ENCODE measurements around the gene CD300H.
A peak's percentile ranks its signal among the peaks of the same experiment; 100 is the strongest.
"Not testable (repeated sequence)": the region's sequence is repeated elsewhere in the genome, so short reads cannot be mapped to it uniquely, and the experiment has no call there.

CD300H gene

GRCh38 chr17:74520016-74520434, 47.3 kb downstream of the CD300H start:
- H3K4me3 ChIP-seq (ENCODE audit: low read depth, low read length) = no peak overlapping the region
- TF ChIP-seq CTCF (IDR thresholded peaks at IDR 0.05; ENCODE audit: low read depth, low read length, missing control alignments) = no peak
- in situ Hi-C loops (cut with HindIII; ENCODE audit: low sequenced_read_pairs) = no loop called here
- DNase-seq (ENCODE audit: low read depth) = no peak

DNA sequence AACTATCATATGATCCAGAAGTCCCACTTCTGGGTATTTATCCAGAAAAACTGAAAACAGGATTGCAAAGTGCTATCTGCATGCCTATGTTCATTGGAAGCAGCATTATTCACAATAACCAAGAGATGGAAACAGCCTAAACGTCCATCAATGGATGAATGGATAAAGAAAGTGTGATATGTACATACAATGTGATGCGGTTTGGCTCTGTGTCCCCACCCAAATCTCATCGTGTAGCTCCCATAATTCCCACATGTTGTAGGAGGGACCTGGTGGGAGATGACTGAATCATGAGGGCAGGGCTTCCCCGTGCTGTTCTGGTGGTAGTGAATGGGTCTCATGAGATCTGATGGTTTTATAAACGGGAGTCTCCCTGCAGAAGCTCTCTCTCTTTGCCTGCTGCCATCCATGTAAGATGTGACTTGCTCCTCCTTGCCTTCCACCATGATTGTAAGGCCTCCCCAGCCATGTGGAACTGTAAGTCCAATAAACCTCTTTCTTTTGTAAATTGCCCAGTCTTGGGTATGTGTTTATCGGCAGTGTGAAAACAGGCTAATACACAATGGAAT, 48.8 kb downstream of the CD300H start:
- H3K4me3 ChIP-seq (ENCODE audit: low read depth, low read length); DNase-seq (ENCODE audit: low read depth); in situ Hi-C loops (cut with HindIII; ENCODE audit: low sequenced_read_pairs): not testable (repeated sequence)

DNA sequence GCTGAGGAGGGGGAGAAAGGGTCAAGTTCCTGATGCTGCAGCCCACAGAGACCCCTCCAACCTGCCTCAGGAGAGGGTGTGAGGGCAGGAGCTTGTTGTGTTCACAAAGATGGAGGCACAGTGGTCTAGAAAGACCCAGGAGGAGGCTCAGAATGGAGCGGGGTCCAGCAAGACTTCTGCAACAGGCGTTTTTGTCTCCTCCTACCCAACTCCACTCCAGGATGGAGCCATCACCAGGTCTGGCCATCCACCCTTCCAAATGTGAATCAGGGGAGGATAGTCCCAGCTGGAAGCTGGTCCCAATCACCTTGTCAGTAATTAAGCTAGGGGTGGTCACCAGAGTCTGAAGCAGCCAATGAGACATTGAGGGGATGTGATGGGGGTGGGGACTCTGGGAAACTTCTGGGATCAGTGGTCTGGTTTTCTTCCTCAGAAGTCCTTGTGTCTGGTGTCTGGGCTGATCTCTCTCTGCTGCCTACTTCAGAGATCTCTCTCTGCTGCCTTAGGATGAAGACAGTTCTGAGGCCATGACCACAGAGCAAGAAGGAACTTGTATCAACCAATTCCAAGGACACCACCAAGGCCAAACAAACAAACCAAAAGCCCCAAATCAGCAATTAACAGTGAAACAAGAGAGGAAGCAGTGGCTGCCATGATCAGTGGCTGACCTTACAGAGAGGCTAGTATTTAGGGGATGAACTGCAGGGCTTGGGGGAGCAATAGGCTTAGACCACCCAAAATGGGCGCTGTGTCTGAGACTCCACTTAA, 50.6 kb downstream of the CD300H start:
- no peak overlapping the region for H3K4me3 ChIP-seq (ENCODE audit: low read depth, low read length)
- in situ Hi-C loops (cut with HindIII; ENCODE audit: low sequenced_read_pairs) = no loop called here
- DNase-seq (ENCODE audit: low read depth) = no peak
- no peak for TF ChIP-seq CTCF (IDR thresholded peaks at IDR 0.05; ENCODE audit: low read depth, low read length, missing control alignments)

DNA sequence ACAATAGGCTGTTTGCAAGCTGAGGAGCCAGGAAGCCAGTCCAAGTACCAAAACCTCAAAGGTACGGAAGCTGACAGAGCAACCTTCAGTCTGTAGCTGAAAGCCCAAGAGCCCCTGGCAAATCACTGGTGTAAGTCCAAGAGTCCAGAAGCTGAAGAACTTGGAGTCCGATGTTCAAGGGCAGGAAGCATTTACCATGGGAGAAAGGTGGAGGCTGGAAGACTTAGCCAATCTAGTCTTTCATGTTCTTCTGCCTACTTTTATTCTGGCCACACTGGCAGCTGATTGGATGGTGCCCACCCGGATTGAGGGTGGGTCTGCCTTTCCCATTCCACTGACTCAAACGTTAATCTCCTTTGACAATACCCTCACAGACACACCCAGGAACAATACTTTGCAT, 51.4 kb downstream of the CD300H start:
- DNase-seq (ENCODE audit: low read depth) = no peak
- no peak overlapping the region for H3K4me3 ChIP-seq (ENCODE audit: low read depth, low read length)
- TF ChIP-seq CTCF (IDR thresholded peaks at IDR 0.05; ENCODE audit: low read depth, low read length, missing control alignments) = no peak
- in situ Hi-C loops (cut with HindIII; ENCODE audit: low sequenced_read_pairs) = no loop called here

- DNase-seq (ENCODE audit: low read depth) = peak; percentile 8
- in situ Hi-C loops (cut with HindIII; ENCODE audit: low sequenced_read_pairs) = no loop called here
- H3K4me3 ChIP-seq (ENCODE audit: low read depth, low read length) = no peak overlapping the region
- no peak for TF ChIP-seq CTCF (IDR thresholded peaks at IDR 0.05; ENCODE audit: low read depth, low read length, missing control alignments)
These were observed 52.5 kb downstream of the CD300H start for GRCh38 chr17:74514632-74515334.

DNA sequence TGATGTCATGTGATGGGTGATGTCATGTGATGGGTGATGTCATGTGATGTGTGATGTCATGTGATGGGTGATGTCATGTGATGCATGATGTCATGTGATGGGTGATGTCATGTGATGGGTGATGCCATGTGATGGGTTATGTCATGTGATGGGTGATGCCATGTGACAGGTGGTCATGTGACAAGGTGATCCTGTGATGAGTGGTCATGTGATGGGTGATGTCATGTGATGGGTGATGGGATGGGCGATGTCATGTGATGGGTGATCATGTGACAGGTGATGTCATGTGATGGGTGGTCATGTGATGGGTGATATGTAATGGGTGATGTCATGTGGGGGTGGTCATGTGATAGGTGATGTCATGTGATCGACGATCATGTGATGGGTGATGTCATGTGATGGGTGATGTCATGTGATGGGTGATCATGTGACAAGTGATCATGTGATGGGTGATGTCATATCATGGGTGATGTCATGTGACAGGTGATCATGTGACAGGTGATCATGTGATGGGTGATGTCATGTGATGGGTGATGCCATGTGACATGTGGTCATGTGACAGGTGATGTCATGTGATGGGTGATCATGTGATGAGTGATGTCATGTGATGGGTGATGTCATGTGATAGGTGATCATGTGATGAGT, 53.2 kb downstream of the CD300H start:
- in situ Hi-C loops (cut with HindIII; ENCODE audit: low sequenced_read_pairs) = no loop called here

More for the DNA sequence above, 53.2 kb downstream of the CD300H start:
- peak; percentile 18 for DNase-seq (ENCODE audit: low read depth)
- no peak overlapping the region for H3K4me3 ChIP-seq (ENCODE audit: low read depth, low read length)
- no peak for TF ChIP-seq CTCF (IDR thresholded peaks at IDR 0.05; ENCODE audit: low read depth, low read length, missing control alignments)
